DMS79 (cell line): Measurements from ENCODE around the gene CCDC184.
A peak's percentile ranks its signal among the peaks of the same experiment; 100 is the strongest.

Experiments
- DNase-seq: peaks from one replicate; lab custom pipeline; 2025; lab: John Stamatoyannopoulos, UW

The CCDC184 gene

DNA sequence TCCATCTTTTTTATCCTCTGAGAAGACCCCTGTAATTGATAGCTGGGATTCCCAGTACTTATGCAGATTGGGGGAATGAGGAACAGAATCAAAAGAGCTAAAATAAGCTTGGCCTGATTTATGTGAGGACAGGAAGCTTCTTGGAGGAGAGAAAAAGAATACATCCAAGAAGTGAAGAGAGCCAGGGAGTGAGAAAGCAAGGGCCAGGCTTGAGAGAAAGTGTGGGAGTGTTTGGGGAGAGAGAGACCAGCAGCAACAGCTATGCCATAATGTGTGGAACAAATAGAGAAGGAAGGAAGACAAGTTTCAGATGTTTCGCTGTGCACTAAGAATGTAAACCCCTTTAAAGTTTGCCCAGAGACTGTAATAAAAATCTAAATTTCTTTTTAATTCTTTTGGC lies 4.0 kb upstream of the CCDC184 start:
- DNase-seq = no peak

DNA sequence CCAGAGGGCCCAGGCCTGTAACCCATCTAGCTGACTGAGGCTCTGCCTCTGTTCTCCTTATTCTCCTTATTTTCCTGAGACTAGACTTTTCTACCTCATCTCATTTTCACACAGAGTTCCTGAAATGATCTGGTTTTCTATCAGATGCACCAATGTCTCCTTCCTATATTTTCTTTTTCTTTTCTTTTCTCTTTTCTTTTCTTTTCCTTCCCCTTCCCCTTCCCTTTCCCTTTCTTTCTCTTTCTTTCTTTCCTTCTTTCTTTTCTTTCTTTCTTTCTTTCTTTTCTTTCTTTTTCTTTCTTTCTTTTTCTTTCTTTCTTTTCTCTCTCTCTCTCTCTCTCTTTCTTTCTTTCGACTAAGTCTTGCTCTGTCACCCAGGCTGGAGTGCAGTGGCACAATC lies 3.0 kb upstream of the CCDC184 start:
- no peak for DNase-seq

DNA sequence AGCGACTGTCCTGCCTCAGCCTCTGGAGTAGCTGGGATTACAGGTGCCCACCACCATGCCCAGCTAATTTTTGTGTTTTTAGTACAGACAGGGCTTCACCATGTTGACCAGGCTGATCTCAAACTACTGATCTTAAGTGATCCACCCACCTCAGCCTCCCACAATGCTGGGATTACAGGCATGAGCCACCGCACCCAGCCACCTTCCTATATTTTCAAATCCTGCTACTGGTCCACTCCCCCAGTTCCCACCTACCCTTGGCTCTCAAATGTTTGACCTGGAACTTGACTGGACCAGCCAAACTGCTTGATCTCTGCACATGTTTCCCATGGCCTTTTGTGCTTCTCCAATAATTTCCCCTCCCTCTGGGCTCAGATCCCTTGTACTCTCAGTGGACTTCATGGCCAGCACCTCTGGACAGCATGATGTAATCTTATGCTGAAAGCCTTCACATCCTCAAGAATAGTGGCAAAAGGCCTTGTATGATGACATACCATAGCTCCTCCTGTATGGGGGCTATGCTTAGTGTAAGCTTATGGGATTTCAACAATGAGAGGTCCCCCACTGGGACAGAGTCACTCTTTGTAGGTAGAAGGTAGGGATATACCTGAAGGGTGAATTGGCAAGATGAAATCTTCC lies 2.5 kb upstream of the CCDC184 start:
- DNase-seq = no peak

DNA sequence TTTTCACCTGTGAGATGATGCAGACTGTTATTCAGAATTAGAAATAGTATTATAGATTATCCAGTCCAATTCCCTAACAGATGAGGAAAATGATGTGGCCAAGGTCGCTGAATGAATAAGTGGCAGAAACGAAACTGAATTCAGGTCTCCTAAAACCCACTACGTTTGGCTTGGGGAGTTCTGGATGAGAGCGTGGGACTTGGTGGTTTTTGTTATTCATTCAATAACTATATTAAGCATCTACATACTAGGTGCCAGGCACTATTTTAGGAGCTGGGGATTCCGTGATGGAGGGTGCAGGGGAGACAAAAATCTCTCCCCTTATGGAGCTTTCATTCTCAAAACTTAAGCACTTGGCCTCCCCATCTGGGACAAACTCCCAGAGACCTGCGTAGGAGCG lies 813 bp upstream of the CCDC184 start:
- no peak for DNase-seq

DNA sequence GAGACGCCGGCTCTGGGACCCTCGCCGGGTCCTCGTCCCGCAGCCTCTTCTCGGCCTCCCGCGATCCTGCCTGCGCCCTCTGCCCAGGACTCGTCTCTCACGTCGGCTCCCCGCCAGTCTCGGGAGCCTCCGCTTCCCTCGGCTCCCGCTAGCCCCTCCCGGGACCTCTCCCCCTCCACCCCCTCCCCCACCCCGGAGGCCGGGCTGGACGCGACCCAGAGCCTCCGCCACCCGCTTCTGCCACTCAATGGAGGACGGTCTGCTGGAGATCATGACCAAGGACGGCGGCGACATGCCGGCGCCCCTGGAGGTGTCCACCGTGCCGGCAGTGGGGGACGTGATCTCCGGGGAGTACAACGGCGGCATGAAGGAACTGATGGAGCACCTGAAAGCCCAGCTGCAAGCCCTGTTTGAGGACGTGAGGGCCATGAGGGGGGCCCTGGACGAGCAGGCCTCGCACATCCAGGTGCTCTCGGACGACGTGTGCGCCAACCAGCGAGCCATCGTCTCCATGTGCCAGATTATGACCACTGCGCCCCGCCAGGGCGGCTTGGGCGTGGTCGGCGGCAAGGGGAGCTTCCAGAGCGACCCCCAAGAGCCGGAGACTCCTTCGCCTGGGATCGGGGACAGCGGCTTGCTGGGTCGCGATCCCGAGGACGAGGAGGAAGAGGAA lies 568 bp downstream of the CCDC184 start:
- peak; percentile 9 for DNase-seq

DNA sequence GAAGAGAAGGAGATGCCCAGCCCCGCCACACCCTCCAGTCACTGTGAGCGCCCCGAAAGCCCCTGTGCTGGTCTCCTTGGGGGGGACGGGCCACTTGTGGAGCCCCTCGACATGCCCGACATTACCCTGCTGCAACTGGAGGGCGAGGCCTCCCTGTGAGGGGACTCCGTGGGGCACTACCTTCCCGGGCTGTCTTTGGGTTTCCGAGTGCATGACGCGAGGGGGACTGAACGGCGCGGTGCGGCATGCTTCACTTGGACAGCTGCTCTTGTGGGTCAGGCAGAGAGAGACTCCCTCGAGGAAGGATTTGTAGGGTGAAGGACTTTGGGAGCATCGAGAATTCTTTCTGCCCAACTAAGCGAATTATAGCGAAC lies 1.1 kb downstream of the CCDC184 start:
- no peak for DNase-seq

DNA sequence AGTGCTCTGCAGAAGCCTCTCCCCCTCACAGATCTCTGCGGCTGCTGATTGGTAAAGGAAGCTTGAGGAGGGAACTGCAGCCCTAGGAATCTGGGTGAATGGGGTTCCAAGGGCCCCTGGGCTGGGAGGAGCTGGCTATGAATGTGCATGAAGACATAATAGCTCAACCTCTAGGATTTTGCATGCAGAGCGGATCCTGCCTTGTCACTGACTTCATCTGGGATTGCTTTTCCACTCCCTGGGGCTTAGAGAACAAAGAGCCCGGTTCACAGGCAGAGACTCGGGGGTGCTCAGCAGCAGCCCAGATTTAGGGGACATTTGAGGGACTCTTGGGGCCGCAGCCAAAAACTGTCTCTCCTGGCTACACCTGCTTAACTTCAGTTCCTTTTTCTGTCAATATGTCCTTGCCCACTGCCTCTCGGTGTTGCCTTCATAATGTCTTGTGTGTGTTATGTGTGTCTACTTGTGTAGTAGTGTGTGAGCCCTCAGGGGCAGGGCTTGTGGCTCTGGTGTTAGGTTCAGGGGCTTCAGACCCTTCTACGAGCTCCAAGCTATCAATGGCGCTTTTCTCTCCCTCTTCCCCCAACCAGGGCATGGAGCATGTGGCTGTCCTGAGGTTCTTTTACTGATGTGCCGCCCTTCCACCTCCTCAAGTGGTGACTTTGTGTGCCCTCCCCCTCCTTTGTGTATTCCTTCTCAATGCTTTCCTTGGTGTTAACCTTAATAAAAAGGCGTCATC lies 1.9 kb downstream of the CCDC184 start:
- DNase-seq = peak; percentile 4

DNA sequence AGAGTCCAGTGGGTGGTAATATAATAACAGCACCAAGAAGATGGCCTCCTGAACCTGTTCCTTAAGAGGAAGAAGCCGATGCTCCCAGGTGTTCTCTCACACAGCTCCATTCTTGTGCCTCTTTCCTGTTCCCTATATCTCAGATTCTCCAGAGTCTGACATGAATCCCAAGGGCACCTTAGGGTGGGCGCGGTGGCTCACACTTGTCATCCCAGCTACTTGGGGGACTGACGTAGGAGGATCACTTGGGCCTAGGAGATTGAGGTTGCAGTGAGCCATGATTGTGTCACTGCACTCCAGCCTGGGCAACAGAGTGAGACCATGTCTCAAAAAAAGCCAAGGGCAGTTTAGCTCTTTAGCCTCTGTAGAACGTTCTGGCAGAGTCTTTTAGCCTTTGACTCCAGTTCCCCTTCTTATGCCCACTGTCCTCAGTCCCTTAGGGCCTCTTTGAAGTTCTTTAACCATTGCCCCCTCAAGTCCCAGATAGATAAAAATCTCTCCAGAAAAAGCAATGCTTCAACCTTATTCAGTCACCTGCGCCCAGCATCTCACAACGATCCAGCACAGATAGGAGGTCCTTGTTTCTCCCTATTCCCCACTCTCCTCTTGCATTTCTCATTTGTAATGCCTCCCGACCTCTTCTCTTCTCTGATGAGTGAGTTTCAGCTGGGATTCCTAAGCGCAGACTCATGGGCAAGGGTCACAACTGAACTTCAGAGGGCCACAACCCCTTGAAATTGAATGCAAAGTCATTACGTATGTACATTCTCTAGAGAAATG lies 4.7 kb downstream of the CCDC184 start:
- DNase-seq = no peak

DNA sequence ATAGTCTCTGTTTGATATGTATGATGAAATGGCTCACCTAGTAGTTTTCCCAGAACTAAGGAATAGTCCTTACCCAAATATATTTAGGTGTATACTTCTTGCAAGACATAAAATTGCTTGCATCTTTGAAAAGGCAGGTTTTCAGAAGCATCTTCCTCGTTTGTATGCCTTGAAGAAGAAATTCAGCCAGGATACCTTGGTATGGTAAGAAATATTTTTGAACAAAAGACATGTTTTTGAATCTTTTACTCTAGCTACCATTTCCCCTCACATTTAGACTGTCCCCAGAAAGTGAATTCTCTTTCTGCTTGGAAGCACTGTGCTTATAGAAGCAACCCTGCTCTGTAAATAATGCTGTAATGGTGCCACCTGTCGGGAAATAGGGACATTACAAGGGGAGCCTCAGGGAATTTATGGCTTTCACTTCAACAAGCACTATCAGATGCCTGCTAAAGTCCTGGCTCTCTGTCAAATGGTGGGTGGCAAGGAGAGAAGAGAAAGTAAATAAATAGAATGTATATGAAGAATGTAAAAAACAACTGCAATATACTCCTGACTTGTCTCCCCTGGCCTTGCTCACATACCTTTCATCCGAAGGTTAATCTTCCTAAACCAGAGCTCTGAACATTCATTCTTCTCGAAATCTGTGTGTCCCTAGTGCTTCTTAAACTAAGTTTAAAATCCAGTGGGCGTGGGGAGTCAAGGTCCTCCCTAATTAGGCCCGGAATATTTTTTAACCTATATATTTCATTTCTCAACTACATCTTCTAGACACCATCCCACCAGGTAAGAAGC lies 6.1 kb downstream of the CCDC184 start:
- DNase-seq = peak; percentile 42

DNA sequence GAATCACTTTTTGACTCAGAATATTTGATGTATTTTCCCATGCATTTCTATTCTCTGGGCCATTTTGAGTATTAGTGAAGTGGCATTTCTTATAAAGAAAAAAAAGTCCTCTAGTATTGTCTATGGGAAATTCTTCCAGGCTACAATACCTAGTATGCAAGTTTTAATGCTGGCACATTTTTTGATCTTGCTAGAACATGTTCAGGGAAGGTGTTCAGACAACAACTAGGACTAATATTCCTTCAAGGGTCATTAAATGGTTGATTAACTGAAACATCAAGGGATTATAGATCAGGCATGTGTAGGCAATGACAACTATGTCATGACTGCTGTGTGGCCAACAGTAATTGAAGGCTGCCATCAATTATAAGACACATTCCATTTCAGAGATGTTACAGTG lies 7.7 kb downstream of the CCDC184 start:
- DNase-seq = no peak

DNA sequence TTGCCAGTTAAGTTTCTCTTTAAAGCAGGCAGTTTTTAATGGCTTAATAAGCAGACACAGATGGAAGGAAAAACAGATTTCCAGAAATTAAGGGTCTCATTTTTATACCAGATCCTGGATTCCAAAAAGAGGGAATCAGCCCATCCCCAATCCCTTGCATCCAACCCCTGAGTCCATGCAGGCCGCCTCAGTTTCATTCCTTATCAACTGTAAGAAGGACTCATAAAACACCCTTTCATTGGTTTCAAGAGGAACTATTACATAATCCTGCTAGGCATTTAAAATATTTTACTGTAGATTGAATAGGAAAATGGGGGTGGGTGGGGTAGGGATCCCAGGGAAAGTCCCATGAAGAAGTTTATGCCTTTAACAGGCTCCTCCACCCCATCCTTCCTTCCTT lies 9.4 kb downstream of the CCDC184 start:
- no peak for DNase-seq

DNA sequence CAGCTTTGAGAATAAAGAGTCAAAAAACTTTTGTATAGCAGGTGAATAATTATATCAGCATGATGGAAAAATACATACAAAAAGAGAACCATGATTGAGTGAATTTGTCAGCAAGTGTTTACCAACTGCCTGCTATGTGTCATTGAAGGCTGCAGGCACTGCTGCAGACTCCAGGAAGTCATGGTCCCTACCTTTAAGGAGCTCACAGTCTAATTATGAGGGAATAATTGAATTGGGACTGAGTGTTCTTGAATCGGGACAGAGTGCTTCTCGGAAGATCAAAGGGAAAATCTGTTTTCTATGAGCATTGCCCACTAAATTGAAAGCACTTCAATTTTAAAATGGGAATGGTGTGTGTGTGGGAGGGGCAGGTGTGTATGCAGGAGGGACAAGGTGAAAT lies 10.2 kb downstream of the CCDC184 start:
- peak; percentile 72 for DNase-seq

DNA sequence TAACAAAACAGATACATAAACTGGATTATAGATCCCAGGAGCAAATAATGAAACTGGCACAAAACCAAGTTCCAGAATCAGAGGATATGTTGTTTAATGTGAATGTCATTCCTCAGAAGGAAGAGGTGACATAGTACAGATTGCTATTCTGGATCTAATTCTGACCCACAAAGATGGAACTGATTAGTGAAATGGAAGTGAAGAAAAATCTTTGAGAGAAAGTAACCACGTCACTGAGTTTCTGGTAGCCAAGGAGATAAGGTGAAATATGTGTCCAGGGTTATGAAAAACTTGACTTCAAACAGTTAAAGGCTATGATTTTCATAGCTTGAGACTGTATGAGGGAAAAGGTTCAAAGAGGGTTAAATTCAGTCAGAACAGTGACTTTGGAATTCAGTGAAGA lies 11.4 kb downstream of the CCDC184 start:
- DNase-seq = no peak

DNA sequence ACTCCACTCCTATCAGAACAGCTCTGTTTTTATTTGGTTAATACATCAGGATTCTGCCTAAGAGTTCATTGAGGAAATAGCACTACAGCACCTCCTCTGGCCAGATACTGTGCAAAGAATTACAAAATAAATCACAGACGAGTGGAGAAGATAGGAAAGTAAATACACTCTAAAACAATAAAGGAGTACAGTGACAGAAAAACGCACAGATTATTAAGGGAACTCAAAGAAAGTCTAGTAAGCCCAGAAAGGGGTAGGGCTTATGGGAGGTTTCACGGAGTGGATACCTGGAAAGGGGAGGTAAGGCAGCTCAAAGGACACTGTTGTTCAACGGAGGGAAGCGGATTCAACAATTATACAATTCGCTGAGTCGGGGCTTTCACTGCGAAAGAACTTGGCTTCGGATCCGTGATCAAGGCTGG lies 14.1 kb downstream of the CCDC184 start:
- DNase-seq = peak; percentile 57

DNA sequence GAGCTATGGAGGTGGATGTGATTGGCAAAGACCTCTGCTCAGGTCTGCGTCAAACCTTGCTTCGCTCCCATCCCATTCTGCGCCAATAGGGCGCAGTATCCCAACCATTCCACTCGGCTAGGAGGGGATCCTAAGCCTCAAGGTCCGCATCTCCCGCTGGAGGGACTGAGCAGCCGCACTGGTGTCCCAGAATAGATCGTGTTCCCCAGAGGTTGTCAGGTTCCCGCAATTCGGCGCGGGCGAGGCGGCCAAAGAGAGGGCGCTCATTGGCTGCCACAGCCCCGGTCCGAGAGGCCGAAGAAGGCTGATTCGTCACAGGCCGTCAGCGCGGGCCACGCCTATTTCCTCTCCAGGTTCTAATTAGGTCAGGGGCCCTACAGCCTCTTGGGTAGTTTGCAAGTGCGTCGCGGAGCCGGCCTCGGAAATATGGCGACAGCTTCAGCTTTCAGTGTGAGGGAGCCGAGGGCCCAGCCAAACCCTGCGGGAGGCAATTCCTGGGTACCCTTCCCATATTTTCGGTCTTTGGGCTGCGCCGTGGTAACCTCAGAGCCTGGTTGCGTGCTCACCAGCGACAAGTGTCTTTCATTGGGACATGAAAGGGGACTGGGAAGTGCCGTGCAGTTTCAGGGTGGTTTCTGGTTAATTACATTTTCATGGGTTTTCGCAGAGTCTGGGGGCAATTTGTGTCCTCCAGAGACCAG lies 14.7 kb downstream of the CCDC184 start:
- DNase-seq = peak; percentile 97

DNA sequence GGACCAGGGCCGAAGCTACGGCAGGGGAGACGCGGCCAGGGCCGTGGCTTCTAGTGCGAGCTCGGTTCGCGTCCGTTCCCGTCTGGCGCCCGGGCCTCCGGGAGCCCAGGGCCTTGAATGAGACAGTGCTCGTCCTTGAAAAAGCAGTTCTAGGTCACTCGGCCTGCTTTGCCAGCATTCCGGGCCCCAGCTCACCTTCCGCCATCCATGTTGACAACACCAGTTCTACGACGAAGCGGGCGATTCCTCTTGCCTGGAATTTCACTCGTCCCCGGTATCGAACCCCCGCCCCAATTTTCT lies 15.2 kb downstream of the CCDC184 start:
- no peak for DNase-seq

DNA sequence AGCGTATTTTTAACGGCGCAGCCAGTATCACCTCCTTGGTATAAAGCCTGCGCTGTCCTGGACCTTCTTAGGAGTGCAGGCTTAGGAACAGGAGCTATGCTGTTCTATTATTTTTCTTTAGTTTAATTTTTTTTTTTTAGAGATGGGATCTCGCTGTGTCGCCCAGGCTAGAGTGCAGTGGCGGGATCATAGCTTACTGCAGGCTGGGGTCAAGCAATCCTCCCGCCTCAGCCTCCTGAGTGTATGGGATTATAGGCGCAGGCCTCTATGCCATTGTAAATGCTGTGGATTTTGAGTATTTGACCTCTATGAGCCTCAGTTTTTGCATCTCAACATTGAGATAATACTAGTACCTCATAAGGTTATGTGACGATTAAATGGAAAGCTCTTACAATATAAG lies 15.5 kb downstream of the CCDC184 start:
- no peak for DNase-seq

DNA sequence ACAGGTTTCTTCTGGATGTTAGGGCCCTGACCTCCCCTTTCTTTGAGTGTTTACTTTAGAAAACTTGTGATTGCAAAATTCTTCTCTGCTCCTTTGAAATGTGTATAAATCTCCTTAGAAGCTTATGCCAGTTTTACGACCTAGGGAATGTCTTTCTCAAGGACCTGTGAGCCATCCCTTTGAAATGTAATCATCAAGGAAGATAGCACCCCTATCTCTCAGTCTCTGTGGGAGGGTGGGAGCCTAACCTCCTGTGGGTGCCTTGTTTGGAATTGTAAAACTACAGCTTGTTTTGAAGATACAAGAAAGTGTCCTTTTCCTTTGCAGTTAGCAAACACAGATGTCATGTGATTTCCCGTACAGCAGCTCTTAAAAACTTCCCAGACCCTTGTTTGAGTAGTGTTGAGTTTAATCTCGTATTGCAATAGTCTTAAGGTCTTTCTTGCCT lies 16.4 kb downstream of the CCDC184 start:
- DNase-seq = no peak

DNA sequence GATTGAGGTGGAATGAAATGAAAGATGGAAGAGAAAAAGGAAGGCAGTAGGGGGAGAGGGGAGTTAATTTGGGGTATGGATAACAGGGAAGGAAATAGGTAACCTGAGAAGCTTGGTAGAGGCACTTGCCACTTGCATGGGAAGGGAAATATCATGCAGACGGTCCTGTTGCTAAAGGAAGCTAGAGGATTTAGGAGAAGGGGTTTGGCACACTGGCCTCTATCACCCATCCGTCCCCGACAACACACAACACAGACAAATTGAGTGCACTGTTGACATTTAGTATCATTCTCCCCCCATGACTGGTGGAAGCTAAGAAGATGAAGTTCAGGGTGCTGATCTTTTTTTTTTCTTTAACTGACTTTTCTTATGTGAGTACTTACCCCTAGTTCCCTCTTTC lies 17.6 kb downstream of the CCDC184 start:
- DNase-seq = no peak

DNA sequence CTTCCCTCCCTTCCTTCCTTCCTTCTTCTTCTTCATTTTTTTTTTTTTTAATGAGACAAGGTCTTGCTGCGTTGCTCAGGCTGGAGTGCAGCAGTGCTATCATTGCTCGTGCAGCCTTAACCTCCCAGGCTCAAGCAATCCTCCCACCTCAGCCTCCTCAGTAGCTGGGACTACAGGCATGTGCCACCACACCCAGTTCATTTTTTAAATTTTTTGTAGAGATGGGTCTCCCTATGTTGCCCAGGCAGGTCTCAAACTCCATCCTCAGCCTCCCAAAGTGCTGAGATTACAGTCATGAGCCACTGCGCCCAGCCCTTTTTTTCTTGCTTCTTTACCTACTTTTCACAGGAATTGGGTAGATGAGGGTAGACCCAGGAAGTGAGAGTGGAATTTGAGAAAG lies 18.1 kb downstream of the CCDC184 start:
- DNase-seq = no peak

DNA sequence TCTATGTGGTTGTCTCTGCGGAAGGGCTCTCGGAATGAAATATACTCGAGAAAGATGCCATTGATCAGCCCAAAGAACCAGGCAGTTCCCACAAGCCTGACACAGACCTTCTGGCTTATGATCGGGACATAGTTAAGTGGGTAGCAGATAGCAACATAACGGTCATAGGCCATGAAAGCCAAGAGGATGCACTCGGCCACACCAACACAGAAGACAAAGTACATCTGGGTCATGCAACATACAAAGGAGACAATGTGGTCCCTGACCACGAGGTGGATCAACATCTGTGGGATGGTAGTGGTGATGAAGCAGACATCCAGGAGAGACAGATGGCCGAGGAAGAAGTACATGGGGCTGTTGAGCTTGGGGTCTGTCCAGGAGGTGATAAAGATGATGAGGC lies 19.3 kb downstream of the CCDC184 start:
- no peak for DNase-seq
